Loucy (cell line): ENCODE results near the gene TRIM63.

Source experiments
- H2AFZ ChIP-seq: fragments of 200-600 bp; sonication (generic); 2 replicates; pipeline ENCODE4 v1.6.0; 2016; ENCODE audit warnings: antibody characterized with exemption, mild to moderate bottlenecking, low read length, moderate library complexity
- H3F3A ChIP-seq: fragments of 200-600 bp; 2 replicates; pipeline ENCODE4 v1.6.0; 2016; ENCODE audit warnings: antibody characterized with exemption, low read depth, mild to moderate bottlenecking
- H3K27me3 ChIP-seq: fragments of 200-600 bp; sonication (generic); 2 replicates; pipeline ENCODE4 v1.6.1; 2014; ENCODE audit warnings: low read length, mild to moderate bottlenecking; ENCODE audit not compliant: insufficient read depth, poor library complexity, severe bottlenecking
- H3K36me3 ChIP-seq: fragments of 200-600 bp; sonication (generic); 2 replicates; pipeline ENCODE4 v1.6.1; 2016; ENCODE audit warnings: low read length; ENCODE audit not compliant: insufficient read depth
- H3K4me1 ChIP-seq: fragments of 200-600 bp; sonication (generic); 2 replicates; pipeline ENCODE4 v1.5.1; 2014; ENCODE audit warnings: low read length, mild to moderate bottlenecking; ENCODE audit not compliant: insufficient read depth, poor library complexity, severe bottlenecking
- H3K4me2 ChIP-seq: fragments of 200-600 bp; sonication (generic); 2 replicates; pipeline ENCODE4 v1.6.0; 2014; ENCODE audit warnings: antibody characterized with exemption, low read length, low read depth, mild to moderate bottlenecking; ENCODE audit not compliant: poor library complexity, severe bottlenecking
- H3K4me3 ChIP-seq: fragments of 200-600 bp; sonication (generic); 2 replicates; pipeline ENCODE4 v1.5.1; 2014; ENCODE audit warnings: low read length, mild to moderate bottlenecking, mixed read lengths; ENCODE audit not compliant: poor library complexity, severe bottlenecking
- H3K79me2 ChIP-seq: fragments of 200-600 bp; sonication (generic); 2 replicates; pipeline ENCODE4 v1.6.1; 2014; ENCODE audit warnings: low read length; ENCODE audit not compliant: insufficient read depth
- H3K9ac ChIP-seq: fragments of 200-600 bp; sonication (generic); 2 replicates; pipeline ENCODE4 v1.6.0; 2014; ENCODE audit warnings: mild to moderate bottlenecking, low read depth, low read length, moderate library complexity; ENCODE audit not compliant: poor library complexity, severe bottlenecking
- H3K9me2 ChIP-seq: fragments of 200-600 bp; sonication (generic); replicated peaks from 2 replicates; pipeline ENCODE4 v1.6.1; 2016; ENCODE audit warnings: low read depth, low read length, mixed read lengths
- H3K9me3 ChIP-seq: fragments of 200-600 bp; sonication (generic); 2 replicates; pipeline ENCODE4 v1.6.1; 2014; ENCODE audit warnings: mild to moderate bottlenecking, antibody characterized with exemption, low read length, low read depth; ENCODE audit not compliant: insufficient read depth
- H4K20me1 ChIP-seq: fragments of 200-600 bp; sonication (generic); 2 replicates; pipeline ENCODE4 v1.6.0; 2014; ENCODE audit warnings: antibody characterized with exemption, low read length, mild to moderate bottlenecking; ENCODE audit not compliant: insufficient read depth, poor library complexity, severe bottlenecking
- CTCF ChIP-seq: fragments of 200-600 bp; sonication (generic); conservative IDR thresholded peaks from 2 replicates; pipeline ENCODE4 v1.5.1; 2014; ENCODE audit warnings: mild to moderate bottlenecking, antibody characterized with exemption, low read length
- EZH2phosphoT487 ChIP-seq: fragments of 200-600 bp; IDR thresholded peaks from 2 replicates; pipeline ENCODE4 v1.6.1; 2018; ENCODE audit warnings: antibody characterized with exemption, mild to moderate bottlenecking, moderate library complexity, borderline replicate concordance

The TRIM63 gene

GRCh38 chr1:26010825-26011224, 56.6 kb downstream of the TRIM63 start:
- Histone ChIP-seq H3K79me2 (no peaks in the 10 kb centered on the region), H3K27me3 (no peaks in the 10 kb centered on the region), H3K9me2 (no peaks in the 10 kb centered on the region), H3K4me3 (no peak overlapping the region), H3F3A (no peaks in the 10 kb centered on the region), H3K36me3 (no peaks in the 10 kb centered on the region), H3K4me1 (peaks cover 3% of the 10 kb centered on the region), H3K9ac (no peak overlapping the region), H4K20me1 (no peaks in the 10 kb centered on the region), H3K9me3 (no peaks in the 10 kb centered on the region), H2AFZ (no peak overlapping the region), H3K4me2 (no peak overlapping the region)
- no peak for TF ChIP-seq CTCF
- TF ChIP-seq EZH2phosphoT487 = no peak

GRCh38 chr1:26009796-26010447, 57.5 kb downstream of the TRIM63 start:
- Histone ChIP-seq H3K9ac (no peak overlapping the region), H3F3A (no peaks in the 10 kb centered on the region), H3K9me2 (no peaks in the 10 kb centered on the region), H4K20me1 (no peaks in the 10 kb centered on the region), H3K79me2 (no peaks in the 10 kb centered on the region), H3K4me2 (no peak overlapping the region), H3K9me3 (no peaks in the 10 kb centered on the region), H3K4me3 (no peak overlapping the region), H2AFZ (no peak overlapping the region; the same call in 1 of the 2 replicates), H3K27me3 (no peaks in the 10 kb centered on the region), H3K36me3 (no peaks in the 10 kb centered on the region), H3K4me1 (peaks cover 3% of the 10 kb centered on the region)
- TF ChIP-seq EZH2phosphoT487 = no peak
- peak; percentile 50 for TF ChIP-seq CTCF

- Histone ChIP-seq H2AFZ (no peak overlapping the region), H3K9me3 (no peaks in the 10 kb centered on the region), H3K9me2 (no peaks in the 10 kb centered on the region), H3K79me2 (no peaks in the 10 kb centered on the region), H3K4me1 (peaks cover 3% of the 10 kb centered on the region), H3K4me3 (no peak overlapping the region), H3K4me2 (no peak overlapping the region), H3K36me3 (no peaks in the 10 kb centered on the region), H3K9ac (no peak overlapping the region), H3F3A (no peaks in the 10 kb centered on the region), H4K20me1 (no peaks in the 10 kb centered on the region), H3K27me3 (no peaks in the 10 kb centered on the region)
- TF ChIP-seq CTCF (no peak), EZH2phosphoT487 (no peak)
These were observed 60.7 kb downstream of the TRIM63 start for GRCh38 chr1:26006710-26007109.
